Left hindlimb (tissue), 1 donor: Measurements from ENCODE around the gene GDF7.

Source experiments
- DNase-seq: peaks from one replicate; pipeline ENCODE4 v3.0.0-alpha.2; 2018

GDF7 gene

DNA sequence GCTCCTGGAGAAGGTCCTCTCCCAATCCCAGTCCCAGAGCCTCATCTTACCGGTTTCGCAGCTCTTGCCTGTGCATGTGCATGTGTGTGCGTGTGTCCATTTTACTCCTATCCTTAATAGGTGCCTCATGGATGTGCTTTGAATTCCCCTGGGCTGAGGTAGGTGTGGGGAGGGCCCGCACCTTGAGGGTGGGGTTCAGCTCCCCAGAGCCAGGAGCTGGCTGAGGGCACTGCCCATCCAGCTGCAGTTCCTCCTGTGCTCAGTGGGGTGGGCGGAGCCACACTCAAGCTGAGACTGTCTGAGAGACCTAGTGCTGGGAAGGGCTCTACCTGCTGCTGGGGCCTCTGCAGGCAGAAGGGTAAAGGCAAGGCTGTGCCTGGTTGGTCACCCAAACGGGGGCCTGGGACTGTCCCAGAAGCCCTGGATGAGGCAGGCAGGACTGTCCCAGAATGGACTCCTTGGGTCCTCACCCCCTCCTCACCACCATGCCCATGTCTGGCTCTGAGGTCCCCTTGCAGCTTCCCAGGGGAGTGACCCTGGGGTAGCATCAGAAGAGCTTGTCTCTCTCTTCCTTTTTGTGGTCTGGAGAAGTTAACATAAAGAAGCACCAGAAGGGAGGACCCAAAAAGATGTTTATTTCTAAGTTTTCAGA, 8.9 kb downstream of the GDF7 start:
- DNase-seq, result no peak

DNA sequence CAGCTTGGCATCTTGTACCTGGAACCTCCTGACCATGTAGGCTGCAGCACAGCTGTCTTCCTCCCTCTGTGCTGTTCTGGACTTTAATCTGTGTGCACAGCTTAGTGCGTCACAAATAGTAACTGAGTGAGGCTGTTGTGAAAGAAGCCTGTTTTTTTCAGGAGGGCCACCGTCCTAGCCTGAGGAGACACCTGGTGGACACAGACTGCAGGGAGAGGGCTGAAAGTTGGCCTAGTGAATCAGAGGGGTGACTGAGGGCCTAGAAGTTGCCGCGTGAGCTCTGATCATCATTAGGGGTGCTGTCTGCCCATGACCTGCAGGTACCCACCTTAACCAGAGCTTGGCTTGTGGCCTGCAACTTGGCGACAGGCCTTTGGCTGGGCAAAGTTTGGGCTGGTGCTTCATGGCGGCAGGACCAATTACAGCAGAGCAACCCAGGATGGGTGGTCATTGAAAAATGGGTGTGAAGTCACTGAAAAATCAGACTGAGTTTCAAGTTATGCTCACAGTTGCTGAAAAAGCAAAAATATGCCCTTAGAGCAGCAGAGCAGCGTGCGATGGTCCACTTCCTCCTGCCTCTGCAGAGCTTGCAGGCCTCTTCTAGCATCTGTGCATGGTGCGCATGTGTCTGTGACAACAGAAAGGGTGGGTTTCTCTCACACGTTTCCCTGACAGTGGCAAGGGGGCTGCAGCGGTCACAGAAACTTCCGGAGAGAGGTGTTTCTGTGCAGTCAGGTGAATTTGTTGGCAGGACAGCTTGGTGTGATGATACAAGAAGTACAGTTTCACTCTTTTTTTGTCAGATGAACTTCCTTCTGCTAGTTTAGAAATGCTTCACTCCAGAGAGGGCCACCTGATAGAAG, 9.6 kb downstream of the GDF7 start:
- DNase-seq, result no peak

DNA sequence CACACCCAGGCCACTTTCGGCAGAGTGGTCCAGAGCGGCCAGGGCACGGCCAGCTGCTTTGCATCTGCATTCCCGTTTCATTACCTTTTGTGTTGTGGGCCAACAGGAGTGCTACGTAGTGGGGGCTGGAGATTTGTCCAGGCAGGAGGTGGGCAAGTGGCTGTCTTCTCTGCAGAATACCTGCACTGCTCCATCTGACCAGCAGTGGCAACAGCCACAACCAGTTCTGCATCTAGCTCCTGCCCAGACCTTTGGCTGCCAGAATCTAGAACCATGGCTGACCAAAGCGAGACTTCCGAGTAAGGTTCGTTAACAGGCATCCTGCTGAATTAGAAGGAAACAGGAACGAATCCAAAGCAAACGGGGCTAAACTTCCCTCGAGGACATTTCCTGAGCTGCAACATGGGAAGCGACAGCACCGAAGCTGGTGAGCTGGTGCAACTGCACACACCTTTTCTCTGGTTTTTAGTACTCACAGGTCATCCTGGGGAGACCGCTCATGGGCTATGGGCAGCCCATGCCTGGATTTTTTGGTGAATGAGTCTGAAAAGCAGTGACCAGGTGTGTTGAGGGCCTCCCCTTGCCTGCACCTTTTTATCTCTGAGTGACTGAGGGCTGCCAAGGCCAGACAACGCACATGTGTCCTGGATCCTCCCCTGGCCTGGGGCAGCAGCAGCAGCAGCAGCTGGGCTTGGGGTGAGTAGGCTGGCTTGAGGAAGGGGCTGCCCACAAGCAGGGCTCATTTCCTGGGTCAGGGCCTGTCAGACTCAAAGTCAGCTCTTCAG, 10.5 kb downstream of the GDF7 start:
- no peak for DNase-seq

DNA sequence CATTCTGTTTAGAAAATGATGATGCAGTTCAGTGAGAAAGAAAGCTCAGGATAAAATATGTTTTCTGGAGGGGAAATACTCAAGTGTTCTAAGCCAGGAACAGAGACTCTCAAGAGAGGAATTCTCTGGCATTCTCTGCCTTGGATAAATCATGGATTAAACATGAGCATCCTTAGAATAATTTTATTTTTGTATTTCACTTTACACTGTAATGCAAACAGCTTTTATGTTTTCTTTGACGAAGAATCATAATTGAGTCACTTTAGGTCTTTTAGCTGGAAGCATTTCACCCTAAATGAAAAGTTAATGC, 11.1 kb downstream of the GDF7 start:
- DNase-seq, result no peak

DNA sequence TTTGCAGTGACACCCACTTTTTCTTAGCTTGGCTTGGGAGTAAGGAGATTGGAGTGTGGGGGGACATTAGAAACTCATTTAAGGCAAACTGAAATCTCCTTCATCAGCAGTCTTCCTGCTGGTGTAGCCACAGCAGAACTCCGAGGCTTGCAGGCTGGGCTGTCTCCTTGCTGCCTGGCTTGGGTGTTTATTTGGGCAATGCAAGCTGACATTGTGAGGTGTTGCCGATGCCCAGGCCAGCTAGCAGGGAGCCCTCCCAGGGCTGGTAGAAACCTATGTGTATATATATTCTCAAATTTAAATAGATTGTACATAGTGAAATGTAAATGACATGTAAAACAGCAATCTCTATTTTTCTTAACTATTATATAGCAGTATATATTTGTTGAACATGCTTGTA, 11.8 kb downstream of the GDF7 start:
- no peak for DNase-seq

DNA sequence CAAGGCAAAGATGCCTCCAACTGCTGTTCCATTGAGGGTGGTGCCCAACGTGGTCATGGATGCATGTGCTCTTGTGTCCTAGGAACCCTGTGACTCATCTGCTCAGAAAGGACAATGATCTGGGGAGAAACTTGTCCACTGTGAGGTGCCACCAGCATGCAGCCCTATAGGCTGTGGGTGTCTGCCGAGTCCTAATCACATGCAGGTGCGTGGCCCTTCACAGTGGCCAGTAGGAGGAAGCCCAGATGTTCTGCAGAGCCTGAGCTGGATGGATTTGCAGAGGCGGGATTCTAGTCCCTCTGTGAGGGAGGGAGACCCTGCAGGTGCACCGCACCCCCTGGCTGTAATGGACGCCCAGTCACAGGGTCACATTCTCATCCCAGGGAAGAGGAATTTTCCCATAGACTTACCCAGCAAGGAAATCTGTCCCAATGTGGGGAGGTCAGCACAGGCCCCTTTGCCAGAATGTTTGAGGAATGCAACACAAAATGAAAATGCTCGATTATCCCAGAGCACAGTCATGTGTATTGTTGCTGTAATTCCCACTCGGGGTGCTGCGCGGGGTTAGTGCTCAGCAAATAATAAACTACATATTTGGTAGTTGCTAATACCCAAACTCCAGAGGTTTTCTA, 13.9 kb downstream of the GDF7 start:
- no peak for DNase-seq

DNA sequence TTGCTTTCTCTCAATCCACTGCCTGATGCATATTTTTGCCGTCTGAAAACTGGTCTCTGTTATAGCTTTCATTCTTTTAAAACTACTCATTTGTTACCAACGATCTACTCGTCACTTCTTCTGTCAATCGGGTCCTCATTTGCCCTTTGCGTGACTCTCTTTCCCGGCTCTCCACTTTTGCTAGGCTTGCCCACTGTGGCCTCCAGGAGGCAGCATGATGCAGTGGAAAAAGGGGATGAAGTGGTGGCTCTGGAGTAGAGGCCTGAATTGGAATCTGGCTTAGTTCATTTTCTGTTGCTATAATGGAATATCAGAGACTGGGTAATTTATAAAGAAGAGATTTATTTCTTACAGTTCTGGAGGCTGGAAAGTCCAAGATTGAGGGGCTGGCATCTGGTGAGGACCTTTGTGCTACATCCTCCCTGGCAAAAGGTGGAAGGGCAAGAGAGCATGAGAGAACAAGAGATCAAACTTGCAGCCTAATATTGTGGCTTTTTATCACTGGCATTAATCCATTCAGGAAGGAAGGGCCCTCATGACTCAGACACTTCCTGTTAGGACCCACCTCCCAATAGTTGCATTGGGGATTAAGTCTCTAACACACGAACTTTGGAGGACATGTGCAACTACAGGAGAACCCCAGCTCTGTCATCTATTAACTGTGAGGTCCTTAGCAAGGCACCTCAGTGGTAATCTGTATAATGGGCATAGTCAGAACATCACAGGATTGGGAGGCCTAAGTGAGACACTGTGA, 15.4 kb downstream of the GDF7 start:
- no peak for DNase-seq

DNA sequence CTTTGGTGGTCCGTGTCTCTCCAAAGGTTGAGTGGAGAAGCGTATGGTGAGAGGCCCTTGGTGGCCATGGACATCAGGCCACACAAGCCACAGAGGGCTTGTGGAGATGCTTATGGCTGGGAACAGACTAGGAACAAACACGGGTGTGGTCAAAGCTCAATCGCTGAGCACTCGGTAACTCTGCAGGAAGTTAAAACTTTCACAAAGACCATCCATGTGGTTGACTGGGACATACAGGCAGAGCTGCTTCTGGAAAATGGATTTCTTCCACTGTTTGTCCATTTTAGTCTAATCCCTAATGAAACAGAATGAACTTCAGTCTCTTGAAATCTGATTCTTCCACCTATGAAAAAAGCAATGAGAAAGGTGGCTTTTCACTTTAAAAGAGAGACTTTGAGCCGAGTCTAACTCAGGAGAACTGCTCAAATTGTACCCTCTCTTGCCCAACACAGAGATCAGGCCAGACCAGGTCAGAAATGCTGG, 17.7 kb downstream of the GDF7 start:
- DNase-seq, result no peak

DNA sequence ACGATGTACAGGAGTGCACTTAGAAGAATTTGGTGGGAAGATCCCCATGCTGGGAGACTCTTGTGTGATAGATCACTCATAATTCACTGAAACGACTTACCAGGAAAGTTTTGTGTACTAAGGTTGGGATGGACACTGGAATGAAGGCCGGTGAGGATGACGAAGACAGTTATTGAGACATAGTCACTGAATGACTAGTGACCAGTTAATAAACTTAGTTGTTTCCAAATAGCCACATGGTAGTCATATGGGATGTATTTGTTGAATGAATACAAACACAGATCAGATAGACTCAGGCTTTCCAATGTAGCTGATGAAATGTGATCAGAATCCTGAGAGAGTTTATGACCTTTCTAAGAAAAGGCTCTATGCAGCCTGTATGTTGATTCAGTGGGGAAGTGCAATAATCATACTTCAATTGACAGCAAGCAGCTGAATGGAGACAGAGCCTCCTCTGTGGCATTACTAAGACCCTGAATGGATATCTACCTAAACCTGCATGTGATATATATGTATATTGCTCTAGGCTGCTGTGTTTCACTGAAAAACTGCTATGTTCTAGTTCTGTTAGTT, 20.4 kb downstream of the GDF7 start:
- DNase-seq, result no peak

DNA sequence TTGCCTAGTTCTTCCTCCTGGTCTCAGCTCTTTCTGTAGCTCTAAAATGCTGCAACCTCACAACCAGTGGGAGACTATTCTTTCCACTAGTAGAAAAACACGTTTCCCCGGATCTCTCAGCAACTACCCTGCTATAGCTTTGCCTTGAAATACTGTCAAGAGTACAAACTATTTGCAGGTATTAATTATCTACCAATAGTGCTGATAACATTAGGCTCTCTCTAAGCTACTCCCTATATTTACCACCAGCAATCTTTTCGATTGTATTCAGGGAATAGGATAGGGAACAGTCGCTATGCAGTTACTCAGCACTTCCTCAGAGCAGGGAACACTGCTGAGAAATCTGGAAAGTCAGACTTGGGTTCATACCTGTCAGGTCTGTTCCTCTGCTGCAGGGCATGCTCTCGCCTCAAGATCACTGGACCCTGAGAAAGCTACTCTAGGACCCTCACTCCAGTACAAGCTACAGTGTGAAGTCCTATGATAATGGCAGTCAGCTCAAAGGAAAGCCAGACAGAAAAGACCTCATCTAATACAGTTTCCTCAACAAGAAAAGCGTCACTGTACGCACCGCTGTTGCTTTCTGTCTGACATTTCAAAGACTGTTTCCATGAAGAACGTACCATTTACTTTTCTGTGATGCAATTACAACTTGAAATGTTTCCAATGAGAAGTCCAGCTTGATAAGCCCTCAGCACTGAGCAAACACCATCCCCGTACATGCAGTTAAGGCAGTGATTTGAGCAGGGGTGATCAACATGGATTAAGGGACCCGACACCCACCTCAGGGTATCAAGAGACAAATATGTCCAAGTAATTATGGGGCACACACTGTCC, 22.7 kb downstream of the GDF7 start:
- DNase-seq, result no peak

DNA sequence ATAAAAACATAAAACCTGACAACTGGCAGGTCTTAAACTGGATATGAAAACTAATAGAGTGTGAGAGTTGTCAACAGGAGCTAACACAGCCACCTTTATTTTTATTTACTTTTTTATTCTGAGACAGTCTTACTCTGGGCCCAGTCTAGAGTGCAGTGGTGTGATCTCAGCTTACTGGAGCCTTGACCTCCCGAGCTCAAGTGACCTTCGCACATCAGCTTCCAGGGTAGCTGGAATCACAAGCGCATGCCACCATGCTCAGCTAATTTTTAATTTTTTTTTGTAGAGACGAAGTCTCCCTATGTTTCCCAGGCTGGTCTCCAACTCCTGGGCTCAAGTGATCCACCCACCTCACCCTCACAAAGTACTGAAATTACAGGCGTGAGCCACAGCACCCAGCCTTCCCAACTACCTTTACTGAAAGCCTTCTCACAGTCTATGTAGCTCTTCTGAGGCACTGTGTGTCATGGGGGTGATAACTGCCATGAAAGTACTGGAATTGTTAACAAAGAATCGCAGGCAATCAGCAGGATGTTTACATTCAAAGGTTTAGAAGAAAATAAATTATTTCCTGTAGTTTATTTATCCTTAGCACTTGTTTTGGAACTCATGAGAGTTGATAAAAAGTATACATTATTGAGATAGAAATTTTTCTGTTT, 24.3 kb downstream of the GDF7 start:
- no peak for DNase-seq

DNA sequence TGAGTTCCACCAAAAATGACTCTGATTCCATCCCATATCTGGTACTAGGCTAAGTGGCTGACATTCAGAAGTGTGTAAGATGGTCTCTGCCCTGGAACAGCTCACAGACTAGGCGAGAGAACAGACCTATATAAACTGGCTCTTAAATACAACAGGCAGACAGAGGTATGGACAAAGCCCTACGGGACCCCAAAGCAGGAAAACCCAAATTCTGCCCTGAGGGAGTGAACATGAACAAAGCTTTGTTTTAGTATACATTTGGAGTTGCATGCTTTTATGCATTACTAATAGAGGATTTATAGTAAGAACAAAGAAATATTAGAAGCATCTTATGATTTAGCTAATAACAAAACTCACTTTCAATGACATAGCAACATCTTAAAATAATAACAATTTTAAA, 25.1 kb downstream of the GDF7 start:
- DNase-seq, result no peak

DNA sequence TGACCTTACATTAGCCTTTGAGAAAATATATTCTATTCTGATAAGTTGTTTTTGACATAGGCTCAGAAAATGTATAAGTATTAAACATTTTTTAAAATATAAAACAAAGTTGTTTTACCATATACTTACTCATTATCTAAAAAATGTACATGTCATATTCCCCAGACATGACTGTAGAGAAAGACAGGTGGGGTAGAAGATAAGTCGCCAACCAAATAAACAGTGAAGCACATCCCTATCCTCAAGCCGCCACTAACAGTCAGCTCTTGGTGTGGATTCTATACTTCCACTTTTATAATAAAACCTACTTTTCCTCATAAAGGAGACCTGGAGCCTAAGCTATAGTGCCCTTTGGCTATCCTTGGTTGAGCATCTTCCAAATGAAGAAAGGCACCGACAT, 26.4 kb downstream of the GDF7 start:
- no peak for DNase-seq

DNA sequence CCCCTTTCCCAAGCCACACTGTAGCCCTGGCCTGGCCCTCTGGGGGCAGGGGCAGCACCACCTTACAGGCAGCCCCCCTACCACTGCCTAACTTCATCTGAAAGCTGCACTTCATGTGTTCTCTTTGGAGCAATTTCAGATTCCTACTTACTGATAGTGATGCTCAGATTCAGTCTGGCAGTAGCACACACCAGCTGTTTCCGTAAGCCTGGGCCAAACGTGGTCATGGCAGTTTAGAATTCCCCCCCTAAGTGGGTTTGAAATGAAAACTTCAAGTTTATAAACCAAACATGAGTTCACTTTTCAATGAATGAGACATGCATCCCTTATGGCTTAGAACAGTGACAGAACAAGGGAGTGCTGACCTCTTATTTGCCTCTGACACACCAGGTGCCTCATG, 29.4 kb downstream of the GDF7 start:
- DNase-seq, result no peak

DNA sequence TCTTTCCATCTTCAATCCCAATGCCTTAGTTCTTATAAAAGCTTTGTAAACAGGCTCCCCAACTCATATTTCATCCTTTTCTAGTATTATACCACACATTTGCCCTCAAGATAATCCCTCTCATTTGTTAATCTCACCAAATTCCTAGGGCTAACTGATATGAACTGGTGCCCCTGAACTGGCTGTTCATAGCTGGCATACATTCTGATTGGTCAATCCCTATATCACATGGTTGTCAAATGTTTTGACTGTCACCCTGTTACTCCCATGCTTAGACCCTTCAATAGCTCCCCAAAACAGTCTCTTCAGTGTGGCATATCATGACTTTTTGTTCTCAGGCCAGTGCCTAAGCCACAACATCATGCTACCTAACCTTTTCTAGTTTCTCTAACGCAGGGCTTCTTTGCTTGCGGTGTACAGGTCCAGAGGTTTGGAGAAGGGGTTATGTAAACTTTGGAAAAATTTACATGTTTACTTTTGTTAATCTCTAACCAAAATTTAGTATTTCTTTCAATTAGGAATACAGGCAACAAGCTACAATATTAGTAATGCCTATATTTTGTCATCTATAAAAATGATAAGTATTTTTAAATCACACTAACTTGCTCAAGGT, 30.5 kb downstream of the GDF7 start:
- DNase-seq, result no peak

DNA sequence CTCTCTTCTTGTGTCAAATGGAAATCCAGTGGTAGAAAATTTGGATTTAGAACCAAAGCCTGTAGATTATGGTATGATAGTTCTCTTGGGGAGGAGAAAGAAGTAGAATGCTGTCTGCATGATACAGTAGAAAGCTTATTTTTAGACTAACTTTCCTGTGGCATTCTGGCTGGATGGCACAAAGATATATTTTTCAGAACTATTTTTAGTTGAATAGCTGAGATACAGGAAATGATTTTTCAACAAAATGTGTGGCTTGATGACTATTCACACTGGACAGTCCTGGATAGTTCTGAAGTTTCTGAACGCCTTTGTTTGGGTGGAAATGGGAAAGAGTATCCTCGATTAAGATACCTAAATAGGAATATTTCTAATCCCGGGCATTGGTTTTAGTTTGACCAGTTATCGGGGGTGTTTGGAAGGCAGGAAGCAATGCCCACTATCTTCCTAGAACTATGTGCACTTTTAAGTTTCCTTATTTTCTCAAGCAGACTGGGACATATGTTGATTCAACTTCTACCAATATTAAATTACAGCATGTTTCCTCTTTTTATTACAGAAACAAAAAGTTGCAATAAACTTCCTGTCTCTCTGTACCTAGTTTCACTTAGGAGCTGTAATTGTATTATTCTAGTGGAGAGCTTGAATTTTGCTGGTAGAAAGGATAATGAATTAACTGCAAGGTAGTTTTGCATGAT, 32.1 kb downstream of the GDF7 start:
- no peak for DNase-seq

DNA sequence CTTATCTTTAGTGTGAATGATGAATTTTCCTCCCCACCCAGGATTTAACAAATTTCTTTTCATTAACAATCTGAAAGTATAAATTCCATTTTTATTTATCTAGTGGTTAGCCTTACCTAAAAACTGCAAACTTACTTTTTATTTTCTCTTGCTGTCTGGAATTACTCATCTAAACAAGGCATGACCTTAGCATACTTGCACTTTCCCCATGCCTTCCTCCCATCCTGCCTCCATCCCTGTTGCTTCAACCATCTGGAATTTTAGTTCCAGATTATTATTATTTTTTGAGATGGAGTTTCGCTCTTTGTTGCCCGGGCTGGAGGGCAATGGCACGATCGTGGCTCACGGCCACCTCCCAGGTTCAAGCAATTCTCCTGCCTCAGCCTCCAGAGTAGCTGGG, 35.6 kb downstream of the GDF7 start:
- no peak for DNase-seq

DNA sequence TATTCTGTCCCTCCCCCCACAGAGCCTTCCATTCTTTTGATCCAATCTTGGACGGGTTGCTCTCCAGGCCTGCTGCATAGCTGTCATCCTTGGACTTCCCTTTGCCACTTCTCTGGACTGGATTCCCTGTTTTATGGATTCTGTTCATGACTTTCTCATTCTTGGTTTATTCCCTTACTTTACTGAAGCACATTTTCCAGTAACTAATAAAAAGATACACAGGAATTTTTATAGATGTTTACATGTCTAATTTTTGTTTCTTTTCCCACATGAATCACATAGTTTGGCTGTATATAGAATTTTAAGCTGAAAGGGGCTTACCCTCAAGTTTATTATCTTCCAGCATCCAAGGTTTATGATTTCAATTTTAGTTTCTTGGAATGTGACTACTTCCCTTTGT, 37.9 kb downstream of the GDF7 start:
- no peak for DNase-seq

DNA sequence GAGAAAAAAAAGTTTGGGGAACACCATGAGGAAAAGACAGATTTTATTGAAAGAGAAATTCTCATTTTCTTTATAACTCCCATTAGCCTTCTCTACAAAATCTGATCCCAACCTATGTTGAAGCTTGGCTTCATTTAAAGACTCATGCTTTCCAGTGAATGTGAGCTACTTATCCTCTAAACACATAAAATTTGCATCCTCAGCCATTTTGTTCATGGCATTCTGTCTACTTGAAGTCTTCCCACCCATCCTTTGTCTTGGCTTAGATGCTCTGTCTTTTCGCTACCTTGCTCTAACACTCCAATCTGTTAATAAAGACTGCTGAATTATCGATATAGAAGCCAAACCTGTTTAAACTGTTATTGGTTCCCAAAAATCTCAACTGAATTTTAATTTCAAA, 39.3 kb downstream of the GDF7 start:
- DNase-seq, result no peak

DNA sequence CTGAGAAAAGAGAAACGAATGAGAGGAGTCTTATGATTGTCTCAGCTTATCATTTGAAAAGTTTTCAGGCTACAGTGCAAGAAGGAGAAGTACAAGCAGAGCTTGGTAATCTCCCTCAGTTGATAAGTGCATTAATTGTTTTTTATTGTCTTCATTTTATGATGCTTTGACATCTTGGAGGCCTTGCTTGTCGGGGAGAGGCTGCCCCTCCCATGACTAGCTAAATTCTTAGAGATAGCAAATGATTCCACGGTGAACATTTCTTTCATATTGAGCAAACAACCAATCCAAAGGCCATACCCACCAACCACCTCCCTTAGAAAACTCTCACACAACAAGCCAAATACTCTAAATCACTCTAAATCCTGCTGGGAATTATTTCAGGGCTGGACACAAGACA, 39.8 kb downstream of the GDF7 start:
- DNase-seq, result no peak
